Loucy (cell line): ENCODE data around the gene VCL.

Experiments used
- H2AFZ ChIP-seq: fragments of 200-600 bp; sonication (generic); 2 replicates; pipeline ENCODE4 v1.6.0; 2016; ENCODE audit warnings: antibody characterized with exemption, mild to moderate bottlenecking, low read length, moderate library complexity
- H3F3A ChIP-seq: fragments of 200-600 bp; 2 replicates; pipeline ENCODE4 v1.6.0; 2016; ENCODE audit warnings: antibody characterized with exemption, low read depth, mild to moderate bottlenecking
- H3K27me3 ChIP-seq: fragments of 200-600 bp; sonication (generic); 2 replicates; pipeline ENCODE4 v1.6.1; 2014; ENCODE audit warnings: low read length, mild to moderate bottlenecking; ENCODE audit not compliant: insufficient read depth, poor library complexity, severe bottlenecking
- H3K36me3 ChIP-seq: fragments of 200-600 bp; sonication (generic); 2 replicates; pipeline ENCODE4 v1.6.1; 2016; ENCODE audit warnings: low read length; ENCODE audit not compliant: insufficient read depth
- H3K4me1 ChIP-seq: fragments of 200-600 bp; sonication (generic); 2 replicates; pipeline ENCODE4 v1.5.1; 2014; ENCODE audit warnings: low read length, mild to moderate bottlenecking; ENCODE audit not compliant: insufficient read depth, poor library complexity, severe bottlenecking
- H3K4me2 ChIP-seq: fragments of 200-600 bp; sonication (generic); 2 replicates; pipeline ENCODE4 v1.6.0; 2014; ENCODE audit warnings: antibody characterized with exemption, low read length, low read depth, mild to moderate bottlenecking; ENCODE audit not compliant: poor library complexity, severe bottlenecking
- H3K4me3 ChIP-seq: fragments of 200-600 bp; sonication (generic); 2 replicates; pipeline ENCODE4 v1.5.1; 2014; ENCODE audit warnings: low read length, mild to moderate bottlenecking, mixed read lengths; ENCODE audit not compliant: poor library complexity, severe bottlenecking
- H3K79me2 ChIP-seq: fragments of 200-600 bp; sonication (generic); 2 replicates; pipeline ENCODE4 v1.6.1; 2014; ENCODE audit warnings: low read length; ENCODE audit not compliant: insufficient read depth
- H3K9ac ChIP-seq: fragments of 200-600 bp; sonication (generic); 2 replicates; pipeline ENCODE4 v1.6.0; 2014; ENCODE audit warnings: mild to moderate bottlenecking, low read depth, low read length, moderate library complexity; ENCODE audit not compliant: poor library complexity, severe bottlenecking
- H3K9me2 ChIP-seq: fragments of 200-600 bp; sonication (generic); replicated peaks from 2 replicates; pipeline ENCODE4 v1.6.1; 2016; ENCODE audit warnings: low read depth, low read length, mixed read lengths
- H3K9me3 ChIP-seq: fragments of 200-600 bp; sonication (generic); 2 replicates; pipeline ENCODE4 v1.6.1; 2014; ENCODE audit warnings: mild to moderate bottlenecking, antibody characterized with exemption, low read length, low read depth; ENCODE audit not compliant: insufficient read depth
- H4K20me1 ChIP-seq: fragments of 200-600 bp; sonication (generic); 2 replicates; pipeline ENCODE4 v1.6.0; 2014; ENCODE audit warnings: antibody characterized with exemption, low read length, mild to moderate bottlenecking; ENCODE audit not compliant: insufficient read depth, poor library complexity, severe bottlenecking
- EZH2phosphoT487 ChIP-seq: fragments of 200-600 bp; IDR thresholded peaks from 2 replicates; pipeline ENCODE4 v1.6.1; 2018; ENCODE audit warnings: antibody characterized with exemption, mild to moderate bottlenecking, moderate library complexity, borderline replicate concordance
- TF ChIP-seq, protein P1 (sequence below): fragments of 200-600 bp; sonication (generic); conservative IDR thresholded peaks from 2 replicates; pipeline ENCODE4 v1.5.1; 2014; ENCODE audit warnings: mild to moderate bottlenecking, antibody characterized with exemption, low read length

VCL gene

DNA sequence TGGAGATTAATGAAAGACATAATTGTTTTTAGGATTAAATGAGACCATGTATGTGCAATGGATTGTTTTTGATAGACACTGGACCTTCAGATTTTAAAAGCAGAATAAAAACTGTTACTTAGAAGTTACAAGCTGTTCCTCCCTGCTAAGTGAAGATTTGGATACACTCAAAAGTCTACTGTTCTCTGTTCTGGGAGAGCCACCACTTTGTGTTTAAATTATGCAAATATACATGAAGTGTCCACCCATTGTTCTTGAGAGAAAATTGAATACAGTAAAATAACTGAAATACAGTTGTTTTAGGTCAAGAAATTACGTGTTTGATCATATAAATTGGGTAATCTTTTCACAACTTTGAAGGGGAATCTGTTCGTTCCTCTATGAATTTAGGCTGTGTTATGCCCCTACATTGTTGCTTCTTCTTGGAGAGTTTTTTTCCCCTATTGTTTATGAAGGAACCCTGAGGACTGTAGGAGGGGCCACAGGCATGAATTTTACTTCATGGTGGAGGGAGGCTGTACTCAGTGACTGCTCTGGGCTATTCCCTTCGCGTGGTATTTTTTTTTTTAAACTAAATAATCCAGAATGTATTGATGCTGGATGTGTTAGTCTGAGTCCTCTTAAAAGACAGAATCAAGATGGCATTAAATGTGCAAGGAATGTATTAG is 18.6 kb upstream of the VCL start:
- Histone ChIP-seq H3K27me3 (no peaks in the 10 kb centered on the region), H3K79me2 (no peaks in the 10 kb centered on the region), H3K4me1 (peaks cover 3% of the 10 kb centered on the region), H2AFZ (peak overlapping the region; percentile 48), H3F3A (no peaks in the 10 kb centered on the region), H4K20me1 (no peaks in the 10 kb centered on the region), H3K9ac (no peak overlapping the region), H3K4me3 (no peak overlapping the region), H3K36me3 (no peaks in the 10 kb centered on the region), H3K4me2 (no peak overlapping the region), H3K9me2 (no peaks in the 10 kb centered on the region), H3K9me3 (no peaks in the 10 kb centered on the region)
- TF ChIP-seq, protein P1, sequence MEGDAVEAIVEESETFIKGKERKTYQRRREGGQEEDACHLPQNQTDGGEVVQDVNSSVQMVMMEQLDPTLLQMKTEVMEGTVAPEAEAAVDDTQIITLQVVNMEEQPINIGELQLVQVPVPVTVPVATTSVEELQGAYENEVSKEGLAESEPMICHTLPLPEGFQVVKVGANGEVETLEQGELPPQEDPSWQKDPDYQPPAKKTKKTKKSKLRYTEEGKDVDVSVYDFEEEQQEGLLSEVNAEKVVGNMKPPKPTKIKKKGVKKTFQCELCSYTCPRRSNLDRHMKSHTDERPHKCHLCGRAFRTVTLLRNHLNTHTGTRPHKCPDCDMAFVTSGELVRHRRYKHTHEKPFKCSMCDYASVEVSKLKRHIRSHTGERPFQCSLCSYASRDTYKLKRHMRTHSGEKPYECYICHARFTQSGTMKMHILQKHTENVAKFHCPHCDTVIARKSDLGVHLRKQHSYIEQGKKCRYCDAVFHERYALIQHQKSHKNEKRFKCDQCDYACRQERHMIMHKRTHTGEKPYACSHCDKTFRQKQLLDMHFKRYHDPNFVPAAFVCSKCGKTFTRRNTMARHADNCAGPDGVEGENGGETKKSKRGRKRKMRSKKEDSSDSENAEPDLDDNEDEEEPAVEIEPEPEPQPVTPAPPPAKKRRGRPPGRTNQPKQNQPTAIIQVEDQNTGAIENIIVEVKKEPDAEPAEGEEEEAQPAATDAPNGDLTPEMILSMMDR, result no peak
- TF ChIP-seq EZH2phosphoT487, result no peak

DNA sequence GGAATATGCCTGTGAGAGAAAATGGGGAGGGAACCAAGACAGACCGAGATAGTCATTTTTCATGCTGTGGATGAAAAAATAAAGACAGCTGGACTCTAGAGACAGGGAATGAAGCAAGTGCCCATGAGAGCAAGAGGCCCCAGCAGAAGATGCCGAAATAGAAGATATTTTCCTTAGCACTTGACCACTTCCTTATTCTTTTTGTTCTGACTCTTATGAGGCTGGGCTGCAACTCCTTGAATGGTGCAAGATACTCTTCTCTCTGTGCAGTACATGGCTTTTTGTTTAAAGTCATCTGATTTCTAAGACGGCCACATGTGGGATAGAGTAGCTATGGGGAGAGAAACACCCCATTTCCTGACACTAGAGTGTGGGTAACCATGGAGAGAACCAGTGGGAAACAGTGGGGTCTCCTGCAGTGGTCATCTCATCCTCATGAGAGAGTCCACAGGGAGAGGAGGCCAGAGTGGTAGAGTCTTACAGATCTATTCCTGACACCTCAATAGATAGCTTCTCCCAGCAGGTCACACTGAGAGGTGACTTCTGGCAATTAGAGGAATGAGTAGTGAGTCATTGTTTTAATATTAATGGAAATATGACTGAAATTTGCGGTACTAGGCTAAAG is 18.0 kb upstream of the VCL start:
- H3K9me3 ChIP-seq, result no peaks in the 10 kb centered on the region
- no peaks in the 10 kb centered on the region for H3K36me3 ChIP-seq
- H3K9me2 ChIP-seq, result no peaks in the 10 kb centered on the region
- H3K4me1 ChIP-seq, result no peaks in the 10 kb centered on the region
- no peaks in the 10 kb centered on the region for H4K20me1 ChIP-seq
- H3F3A ChIP-seq, result no peaks in the 10 kb centered on the region
- H3K27me3 ChIP-seq, result no peaks in the 10 kb centered on the region
- TF ChIP-seq EZH2phosphoT487, result no peak
- TF ChIP-seq, protein P1, result no peak
- no peak overlapping the region for H3K4me2 ChIP-seq
- no peak overlapping the region for H3K4me3 ChIP-seq
- H3K79me2 ChIP-seq, result no peaks in the 10 kb centered on the region
- H2AFZ ChIP-seq, result peak overlapping the region; percentile 48; the same call in 1 of the 2 replicates
- H3K9ac ChIP-seq, result no peak overlapping the region

DNA sequence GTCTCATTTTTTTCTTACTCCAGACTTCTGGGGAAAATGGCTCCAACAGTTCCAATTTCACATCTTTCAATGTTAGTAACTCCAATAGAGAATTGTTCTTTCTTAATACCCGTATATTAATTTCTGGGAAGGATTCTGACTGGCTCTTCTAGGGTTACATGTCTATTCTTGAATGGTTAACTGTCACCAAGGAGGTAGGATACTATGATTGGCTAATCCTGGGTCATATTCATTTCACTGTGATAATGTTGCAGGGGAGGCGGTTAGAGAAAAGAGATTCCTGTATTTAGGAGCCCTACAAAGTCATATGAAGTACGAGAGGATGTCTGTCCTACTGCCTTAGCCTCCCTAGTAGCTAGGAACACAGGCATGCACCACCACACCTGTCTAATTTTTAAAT is 16.1 kb upstream of the VCL start:
- Histone ChIP-seq H2AFZ (no peak overlapping the region), H3K9ac (no peak overlapping the region), H3K9me3 (no peaks in the 10 kb centered on the region), H3K4me1 (no peaks in the 10 kb centered on the region), H4K20me1 (no peaks in the 10 kb centered on the region), H3K4me3 (no peak overlapping the region), H3K4me2 (no peak overlapping the region), H3K79me2 (no peaks in the 10 kb centered on the region), H3F3A (no peaks in the 10 kb centered on the region), H3K27me3 (no peaks in the 10 kb centered on the region), H3K9me2 (no peaks in the 10 kb centered on the region), H3K36me3 (no peaks in the 10 kb centered on the region)
- no peak for TF ChIP-seq EZH2phosphoT487
- TF ChIP-seq, protein P1, result no peak
